DMS114 treated with DMSO at 0.1 percent for 48 hours (cell line): ENCODE data around the gene AAR2.

Source experiments
- DNase-seq: peaks from one replicate; lab custom pipeline; 2025; ENCODE audit not compliant: unreplicated experiment; lab: John Stamatoyannopoulos, UW

The AAR2 gene, protein sequence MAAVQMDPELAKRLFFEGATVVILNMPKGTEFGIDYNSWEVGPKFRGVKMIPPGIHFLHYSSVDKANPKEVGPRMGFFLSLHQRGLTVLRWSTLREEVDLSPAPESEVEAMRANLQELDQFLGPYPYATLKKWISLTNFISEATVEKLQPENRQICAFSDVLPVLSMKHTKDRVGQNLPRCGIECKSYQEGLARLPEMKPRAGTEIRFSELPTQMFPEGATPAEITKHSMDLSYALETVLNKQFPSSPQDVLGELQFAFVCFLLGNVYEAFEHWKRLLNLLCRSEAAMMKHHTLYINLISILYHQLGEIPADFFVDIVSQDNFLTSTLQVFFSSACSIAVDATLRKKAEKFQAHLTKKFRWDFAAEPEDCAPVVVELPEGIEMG

DNA sequence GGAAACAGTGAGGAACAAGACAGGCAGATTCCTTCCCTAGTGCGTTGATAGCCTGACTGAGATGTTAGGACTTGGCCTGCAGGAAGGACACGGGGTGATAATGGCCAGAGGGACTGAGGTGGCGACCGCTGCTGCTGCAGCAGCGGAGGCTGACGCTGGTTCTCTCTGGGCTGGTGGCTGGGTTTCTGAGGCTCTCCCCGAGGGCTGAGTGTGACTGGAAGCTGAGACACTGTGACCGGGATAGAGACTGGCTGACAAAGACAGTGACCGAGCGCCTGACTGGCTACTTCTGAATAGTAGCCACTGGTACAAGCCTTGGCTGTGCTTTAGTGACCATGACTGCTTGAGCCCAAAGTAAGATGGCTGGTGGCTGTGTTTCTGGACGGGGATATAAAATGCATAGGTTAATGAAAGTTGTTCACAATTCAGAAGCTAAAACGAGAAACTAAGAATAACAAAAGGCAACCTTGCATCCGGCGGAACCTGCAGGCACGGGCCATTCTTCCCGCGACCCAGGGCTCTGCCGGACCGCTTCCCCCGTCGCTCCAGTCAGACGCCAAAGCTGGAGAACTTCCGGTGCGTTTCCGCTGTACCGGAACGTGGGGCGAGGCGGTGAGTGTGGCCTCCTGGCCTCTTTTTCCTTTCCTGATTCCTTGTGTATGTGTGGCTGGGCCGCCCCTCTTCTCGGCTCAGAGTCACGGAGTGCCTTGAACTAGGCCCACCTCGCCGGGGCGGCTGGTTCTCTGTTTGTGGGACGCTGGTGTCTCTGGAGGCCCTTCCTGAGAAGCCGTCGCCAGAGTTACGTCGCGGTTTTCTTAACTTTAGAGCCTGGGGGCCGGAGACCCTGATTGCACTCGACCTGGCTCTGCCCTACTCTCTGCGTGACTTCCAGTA lies at the start of gene AAR2:
AAR2 (plus strand) TSS at position 587 of the 894 bp plus-strand sequence. CDS start 3,391 bp downstream, outside the sequence.
- peak; percentile 50 for DNase-seq

DNA sequence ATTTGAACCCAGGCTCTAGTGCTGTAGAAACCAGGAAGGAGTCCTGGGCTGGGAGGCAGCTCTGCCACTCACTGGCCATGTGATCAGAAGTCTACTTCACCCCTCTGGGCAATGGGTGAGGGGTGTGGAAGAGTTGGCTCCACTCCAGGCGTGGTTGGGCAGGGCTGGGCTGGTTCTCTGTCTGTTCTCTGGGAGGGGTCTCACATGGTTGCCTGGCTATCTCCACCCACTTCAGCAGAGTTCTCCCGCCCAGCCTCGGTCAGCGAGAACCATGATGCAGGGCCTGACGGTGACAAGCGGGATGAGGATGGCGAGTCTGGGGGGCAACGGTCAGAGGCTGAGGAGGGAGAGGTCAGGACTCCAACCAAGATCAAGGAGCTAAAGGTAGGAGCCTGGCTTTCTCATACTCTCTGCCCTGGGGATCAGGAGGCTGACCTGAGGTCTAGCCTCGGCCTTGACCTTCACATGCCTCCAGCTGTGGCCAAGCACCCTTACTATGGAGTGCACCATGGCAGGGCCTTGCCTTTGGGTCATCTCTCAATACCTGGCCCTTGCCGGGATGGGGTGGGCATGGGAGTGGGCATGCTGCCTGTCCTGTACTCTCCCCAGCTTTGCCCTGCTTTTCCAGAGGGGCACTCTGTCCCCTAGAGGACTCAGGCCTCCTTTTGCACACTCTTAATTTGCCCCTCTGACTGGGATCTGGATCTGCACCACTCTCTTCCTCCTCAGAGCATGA lies 42.1 kb upstream of the AAR2 start:
- no peak for DNase-seq

DNA sequence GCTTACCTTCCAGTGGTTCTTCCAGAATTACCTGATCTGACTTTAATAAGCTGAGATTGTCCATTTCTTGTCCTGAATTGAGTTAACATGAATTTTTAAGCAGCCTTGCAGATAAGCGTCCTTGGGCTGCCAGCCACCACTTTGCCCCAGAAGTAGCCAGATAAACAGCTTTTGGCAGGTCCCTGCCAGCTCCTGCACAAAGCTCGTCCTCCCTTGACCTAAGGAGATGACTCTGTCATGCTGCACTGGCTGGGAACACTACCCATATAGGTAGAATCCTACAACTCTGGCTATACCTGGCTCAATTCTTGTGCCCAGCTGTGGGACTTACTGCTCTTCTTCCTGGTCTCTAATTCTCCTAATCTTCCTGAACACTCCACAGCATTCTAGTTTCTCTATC lies 39.6 kb upstream of the AAR2 start:
- no peak for DNase-seq

DNA sequence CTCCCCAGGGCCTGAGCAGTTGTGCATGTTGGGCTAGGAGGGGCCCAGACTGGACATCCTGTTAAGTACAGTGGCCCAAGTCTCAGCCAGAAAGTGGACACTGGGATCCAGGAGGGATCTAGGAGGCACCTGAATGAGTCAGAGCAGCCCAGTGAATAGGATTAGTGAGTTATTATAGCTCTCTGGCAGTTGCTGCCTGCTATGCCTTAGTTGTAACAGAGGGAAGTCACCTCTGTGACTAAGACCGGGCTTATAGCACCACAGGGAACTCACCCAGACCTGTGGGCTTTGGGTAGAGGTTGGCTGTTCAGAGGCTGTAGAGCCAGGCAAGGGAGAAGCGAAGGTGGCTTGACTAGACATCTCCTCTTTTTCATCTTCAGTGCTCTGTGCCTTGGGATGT lies 39.0 kb upstream of the AAR2 start:
- DNase-seq, result no peak

DNA sequence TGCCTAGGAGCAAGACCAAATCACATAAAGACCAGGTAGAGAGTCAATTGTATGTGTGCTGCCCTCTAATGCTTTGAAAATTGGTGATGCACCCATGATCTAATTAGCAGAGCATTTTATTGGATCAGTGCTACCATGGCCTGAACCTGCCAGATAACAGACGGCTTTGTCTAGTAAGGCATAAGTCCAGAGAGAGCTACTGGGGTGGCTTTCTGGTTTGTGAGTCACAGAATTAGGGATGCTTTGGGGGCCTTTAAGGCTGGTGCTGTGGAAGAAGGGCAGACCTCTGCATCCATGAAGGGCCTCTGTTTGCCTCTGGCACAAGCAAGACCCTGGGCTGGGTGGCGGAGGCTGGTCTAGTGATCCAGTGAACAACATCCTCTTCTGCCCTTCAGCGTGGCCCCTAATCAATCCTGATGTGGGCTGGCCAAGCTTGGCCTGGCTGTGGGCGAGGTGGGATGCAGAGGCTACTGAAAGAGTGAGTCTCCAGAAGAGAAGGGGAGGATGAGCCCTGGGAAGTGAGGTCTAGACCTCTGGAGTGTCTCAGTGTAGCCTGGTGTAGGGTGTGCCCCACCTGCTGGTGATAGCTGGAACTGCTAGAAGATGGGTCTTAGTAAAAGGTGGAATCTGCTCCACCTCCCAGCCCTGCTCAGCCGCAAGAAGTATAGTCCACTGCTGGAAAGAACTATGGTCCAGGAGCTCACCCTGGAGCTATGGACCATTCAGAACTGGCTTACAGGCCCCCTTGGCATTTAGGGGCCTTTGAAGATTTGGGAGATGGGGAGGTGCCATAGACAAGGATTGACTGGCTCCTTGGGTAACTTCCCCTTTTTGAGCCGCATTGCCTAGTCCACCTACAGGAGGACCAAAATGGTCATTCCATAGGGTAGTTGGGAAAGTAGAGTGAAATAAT lies 36.7 kb upstream of the AAR2 start:
- peak; percentile 24 for DNase-seq

DNA sequence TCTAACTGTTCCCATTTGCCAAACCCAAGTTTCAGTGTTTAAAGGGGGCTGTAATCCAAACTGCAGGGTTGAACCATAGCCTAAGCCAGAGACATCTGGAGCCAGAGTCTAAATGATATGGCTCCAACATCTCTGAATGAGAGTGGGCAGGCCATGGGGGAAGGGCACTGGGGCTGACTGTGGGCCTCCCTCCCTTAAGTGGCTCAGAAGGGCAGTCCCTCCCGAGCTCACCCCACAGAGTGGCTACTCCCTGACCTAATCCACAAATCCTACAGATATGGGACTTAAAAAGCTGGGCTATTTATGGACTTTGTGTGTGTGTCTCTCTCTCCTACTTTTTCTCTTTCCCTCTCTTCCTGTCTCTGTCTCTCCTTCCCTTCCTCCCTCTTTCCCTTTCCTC lies 35.8 kb upstream of the AAR2 start:
- DNase-seq, result no peak

DNA sequence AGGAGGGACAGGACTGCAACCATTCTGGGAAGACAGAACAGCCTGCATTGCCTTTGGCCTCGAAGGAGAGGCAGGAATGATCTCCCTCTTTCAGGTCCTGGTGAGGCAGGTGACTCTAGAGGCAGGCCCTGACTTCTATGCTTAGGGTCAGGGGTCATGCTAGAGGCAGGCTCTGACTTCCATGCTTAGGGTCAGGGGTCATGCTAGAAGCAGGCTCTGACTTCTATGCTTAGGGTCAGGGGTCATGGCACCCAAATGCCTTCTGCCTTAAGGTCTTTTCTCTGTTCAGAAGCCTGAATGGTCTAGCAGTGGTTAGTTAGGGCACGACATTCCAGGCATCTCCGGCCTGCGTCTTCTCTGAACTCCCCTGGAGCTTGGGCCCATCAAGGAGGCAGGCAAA lies 35.1 kb upstream of the AAR2 start:
- no peak for DNase-seq

DNA sequence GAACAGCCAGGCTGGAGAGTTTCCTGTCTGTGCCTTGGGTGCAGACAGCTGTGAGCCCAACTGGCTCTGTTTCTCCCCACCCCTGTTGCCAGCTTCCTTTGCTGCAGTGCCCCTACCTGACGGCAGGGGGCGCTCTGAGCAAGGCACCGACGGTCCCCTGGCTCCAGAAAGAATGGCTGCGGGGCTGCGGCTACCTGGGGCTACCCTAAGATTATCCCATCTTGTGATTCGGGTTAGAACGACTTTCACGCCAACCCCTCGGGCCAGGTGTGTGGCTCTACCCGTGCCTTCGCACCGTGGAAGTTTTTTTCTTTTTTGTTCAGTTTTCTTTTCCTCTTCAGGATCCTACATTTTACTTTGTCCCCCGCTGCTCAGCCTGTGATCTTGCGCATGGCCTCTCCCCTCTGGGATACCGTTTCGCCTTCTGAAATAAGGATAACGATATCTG lies 33.4 kb upstream of the AAR2 start:
- DNase-seq, result no peak

DNA sequence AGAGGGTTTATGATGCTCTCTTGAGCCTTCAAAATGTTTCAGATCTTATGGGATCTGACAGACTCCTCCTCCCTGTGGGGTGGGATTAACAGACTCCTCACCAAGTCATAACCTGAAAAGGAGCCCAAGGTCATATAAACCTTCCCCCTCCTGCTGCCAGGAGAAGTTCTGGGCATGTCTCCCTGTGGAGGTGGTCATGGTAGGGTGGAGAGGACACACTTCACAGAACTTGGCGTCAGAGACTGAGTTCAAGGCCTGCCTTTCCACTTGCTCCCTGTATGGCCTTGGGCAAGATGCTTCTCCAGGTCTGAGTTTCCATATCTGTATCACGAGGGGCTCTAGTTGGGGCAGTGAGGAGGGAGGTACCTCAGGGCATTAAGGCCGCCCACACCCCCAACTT lies 32.4 kb upstream of the AAR2 start:
- DNase-seq, result no peak

DNA sequence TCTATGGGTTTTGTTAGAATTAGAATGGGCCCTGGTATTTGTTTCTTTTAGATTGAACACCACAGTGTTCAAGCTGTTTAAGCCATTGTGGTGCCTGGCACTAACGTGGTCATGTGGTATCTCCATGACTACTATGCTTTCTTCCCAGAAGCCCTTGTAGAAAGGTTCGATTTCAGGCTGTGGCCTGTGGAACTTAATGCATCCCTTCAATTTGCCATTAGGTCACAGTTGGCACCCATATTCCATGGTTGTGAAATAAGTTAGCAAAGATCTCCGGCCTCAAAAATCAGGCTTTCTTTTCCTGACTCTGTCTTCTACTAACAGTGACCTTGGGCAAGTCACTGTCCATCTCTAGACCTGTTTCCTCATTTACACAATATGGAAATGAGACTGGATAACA lies 31.3 kb upstream of the AAR2 start:
- no peak for DNase-seq

DNA sequence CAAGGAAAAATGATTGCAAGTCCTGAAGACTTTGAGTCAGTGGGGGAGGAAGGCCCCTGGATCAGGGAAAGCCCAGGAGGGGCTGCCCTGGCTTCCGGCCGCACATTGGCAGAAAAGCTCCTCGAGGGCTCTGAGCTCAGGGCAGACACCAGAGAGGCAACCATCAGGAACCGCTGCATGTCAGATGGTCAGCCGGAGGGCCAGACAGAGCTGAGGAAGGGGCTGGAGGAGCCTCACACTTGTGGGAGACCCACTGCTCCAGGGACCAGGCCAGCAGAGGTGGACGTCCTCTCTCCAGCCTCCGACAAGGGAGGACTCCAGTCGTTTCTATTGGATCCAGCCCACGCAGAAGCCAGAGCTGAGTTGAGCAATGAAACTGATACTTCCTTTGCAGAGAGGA lies 30.2 kb upstream of the AAR2 start:
- DNase-seq, result no peak

DNA sequence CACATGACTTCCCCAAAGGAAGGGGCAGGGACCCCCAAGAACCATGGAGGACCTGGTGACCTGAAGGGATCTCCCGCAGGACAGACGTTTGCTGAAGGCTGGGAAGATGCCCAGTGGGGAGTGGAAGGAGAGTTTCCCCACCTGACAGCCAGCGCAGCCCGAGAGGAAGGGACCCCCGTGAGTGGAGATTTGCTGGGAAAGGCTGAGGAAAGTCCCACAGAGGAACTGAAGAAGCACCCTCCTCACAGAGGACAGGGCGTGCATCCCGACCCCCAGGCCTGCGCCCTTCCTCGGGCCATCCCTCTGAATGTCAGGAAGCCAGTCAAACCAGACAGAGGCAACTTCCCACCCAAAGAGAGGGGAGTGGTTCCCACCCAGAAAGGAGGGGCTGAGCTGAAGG lies 29.6 kb upstream of the AAR2 start:
- DNase-seq, result no peak

DNA sequence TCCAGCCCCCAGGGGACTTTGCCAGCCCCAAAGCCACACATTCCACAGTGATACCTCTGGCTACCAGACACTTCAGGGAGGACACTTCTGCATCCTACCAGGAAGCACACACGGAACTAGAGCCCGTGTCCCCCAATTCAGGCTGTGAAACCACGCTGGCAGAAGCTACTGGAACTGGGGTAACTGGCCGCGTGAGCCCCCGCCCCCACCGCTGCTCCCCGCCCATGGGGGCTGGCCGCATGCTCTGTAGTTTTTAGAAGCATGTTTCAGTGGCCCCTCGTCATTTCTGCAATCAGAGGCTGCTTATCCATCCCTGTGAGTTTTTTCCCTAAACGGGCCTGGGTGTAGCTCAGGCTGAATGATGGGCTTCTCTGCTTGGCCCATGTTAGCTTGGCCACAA lies 28.7 kb upstream of the AAR2 start:
- no peak for DNase-seq

DNA sequence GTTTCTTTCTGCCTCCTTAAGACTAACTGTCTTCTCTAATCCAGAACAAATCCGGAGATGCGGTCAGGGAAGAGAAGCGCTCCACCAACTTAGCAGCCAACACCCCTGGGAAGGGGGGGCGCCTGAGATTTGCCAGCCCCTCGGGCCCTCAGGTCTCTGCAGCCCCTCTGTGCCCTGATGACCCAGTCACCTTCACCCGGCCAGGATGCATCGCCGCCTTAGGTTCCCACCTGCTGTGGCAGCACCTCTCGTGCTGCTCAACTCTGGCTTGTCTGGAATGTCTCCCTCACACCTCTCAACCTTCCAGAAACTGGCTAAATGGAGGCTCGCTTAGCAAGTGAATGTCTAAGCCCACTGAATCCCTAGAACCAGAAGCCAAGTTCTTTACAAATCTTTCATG lies 28.0 kb upstream of the AAR2 start:
- no peak for DNase-seq

DNA sequence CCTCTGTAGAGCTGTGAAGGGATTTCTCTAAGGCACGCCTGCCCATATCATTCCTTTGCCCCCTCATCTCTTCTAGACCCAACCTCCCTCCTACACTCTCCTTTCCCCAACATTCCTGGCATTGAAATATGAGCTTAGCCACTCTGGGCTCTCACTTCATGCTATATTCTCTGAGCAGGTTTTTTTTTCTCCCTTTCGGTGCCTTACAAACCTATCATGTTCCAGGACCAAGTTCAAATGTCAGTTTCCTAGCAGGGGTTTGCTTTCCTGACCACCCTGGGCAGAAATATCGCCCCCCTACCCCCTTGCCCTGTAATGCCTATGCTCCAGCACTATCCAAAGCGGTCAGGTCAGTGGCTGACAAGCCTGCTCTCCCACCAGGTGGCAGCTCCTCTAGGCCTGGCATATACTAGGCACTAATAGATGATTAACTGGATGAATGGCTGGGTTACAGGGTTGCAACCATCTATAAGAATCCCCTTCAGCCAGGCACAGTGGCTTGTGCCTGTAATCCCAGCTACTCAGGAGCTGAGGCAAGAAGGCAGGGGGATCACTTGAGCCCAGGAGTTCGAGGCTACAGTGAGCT lies 25.7 kb upstream of the AAR2 start:
- DNase-seq, result no peak

DNA sequence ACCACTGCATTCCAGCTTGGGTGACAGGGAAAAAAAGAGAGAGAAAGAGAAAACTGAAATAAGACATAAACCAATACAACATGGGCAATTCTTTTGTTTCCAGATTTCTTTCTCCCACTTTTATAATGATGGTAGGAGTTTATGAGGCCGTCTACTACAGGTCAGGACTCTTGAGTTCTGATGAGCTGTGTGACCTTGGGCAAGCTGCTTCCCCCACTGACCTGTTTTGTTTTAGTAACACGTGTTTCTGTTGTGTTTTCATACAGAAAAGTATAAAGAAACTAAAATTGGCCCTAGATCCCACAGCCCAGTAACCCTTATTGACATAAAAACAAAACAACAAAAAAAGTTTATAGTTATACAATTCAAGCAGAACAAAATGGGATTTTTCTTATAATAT lies 22.9 kb upstream of the AAR2 start:
- DNase-seq, result no peak

DNA sequence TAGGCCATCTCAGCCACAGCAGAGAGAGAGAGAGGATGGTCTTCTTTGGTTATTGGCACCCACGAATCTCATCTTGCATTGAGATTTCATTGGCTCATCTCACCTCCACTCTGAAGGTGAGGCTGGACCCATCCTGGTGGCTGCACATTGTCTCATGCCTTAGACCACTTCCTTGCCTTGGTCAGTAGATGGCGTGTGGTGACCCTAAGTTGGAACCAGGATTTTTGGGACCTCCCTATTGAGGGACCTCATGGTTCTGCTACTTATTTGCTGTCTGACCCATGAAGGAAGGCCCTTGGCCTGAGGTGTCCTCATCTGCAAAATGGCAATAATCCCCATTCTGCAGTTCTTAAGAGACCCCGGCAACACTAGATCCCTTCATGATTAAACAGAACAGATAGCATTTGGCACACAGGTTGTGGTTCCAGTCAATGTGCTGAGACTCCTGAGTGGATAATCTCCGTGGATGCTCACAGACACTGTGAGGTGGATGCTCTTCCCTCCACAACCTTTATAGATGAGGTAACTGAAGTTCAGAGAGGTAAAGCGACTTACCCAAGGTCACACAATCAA lies 21.5 kb upstream of the AAR2 start:
- no peak for DNase-seq

DNA sequence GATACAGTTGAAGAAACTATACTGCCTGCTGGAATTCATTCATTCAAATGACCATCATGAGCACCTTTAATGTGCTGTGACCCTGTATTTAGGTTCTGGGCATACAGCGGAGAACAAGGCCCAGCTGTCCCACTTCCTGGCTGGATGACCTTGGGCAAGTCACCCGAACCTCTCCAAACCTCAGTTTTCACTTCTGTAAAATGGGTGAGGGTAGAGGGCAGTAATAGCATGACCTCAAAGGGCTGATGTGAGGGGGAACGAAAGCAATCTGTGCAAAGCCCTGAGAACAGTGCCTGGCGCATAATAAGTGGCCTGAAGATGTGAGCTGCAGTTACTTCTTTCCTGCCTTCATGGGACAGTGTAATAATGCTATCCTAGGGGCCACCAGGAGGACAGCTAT lies 20.5 kb upstream of the AAR2 start:
- DNase-seq, result no peak

DNA sequence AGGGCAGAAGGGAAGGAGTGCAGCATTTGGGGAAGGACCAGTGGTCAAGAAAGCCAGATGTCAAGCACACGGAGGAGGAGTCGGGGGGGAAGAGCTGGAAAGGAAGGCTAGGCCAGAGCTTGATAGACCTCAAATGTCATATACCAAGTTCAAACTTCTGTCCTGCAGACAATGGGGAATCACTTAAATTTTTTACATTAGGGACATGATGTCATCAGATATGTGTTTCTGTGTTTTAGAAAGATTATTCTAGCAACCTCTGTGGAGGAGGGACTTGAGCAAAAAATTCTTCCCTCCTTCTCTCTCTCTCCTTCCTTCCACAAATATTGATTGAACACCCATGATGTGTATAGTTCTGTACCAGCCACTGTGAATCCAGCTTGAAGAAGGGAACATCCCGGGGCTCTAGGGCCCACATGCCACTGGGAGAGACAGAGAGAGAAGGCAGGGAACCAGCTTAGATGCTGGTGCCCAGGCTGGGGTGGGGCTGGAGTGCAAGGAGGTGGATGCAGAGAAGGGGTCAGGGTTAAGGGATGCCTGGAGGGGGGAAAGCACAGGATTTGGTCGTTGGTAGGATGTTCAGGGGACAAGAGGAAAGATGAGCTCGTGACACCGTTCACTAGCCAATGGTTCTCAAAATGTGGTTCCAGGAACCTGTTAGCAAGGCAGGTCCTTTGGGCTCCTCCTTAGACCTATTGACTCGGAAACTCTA lies 19.8 kb upstream of the AAR2 start:
- DNase-seq, result no peak
